Measurements from ENCODE around the gene ANKRD49.

ANKRD49 gene

GRCh38 chr11:94493281-94494125, at the start of gene ANKRD49, which contains the start of gene MRE11:
TSS of gene ANKRD49 (plus strand) at chr11:94493984. CDS start at chr11:94496694, 2,710 bp downstream.
TSS of gene MRE11 (minus strand) at chr11:94493844. CDS start at chr11:94492801, 1,043 bp downstream.
- peak within 1 kb of the TSS; percentile 97 for H3K27ac Mint-ChIP-seq
- peak; percentile 99 for ATAC-seq (replicated peaks)
- H3K4me1 Mint-ChIP-seq: peaks cover 5 to 29% of the 10 kb centered on the region in 2 donors
- DNase-seq: peak; percentile 97
- H3K9me3 Mint-ChIP-seq: no peaks in the 10 kb centered on the region
- peaks cover 20 to 21% of the 10 kb centered on the region in 2 donors for H3K36me3 Mint-ChIP-seq
- no peaks in the 10 kb centered on the region for H3K27me3 Mint-ChIP-seq
- H3K4me3 Mint-ChIP-seq: peak within 1 kb of the TSS; percentile 93 to 94

- Mint-ChIP-seq H3K4me3 (no peak overlapping the region), H3K27ac (no peak overlapping the region)
Measured at GRCh38 chr11:94445641-94446040, 48.1 kb upstream of the ANKRD49 start.

GRCh38 chr11:94447149-94447548, 46.6 kb upstream of the ANKRD49 start:
- Mint-ChIP-seq H3K27ac (no peak overlapping the region), H3K27me3 (no peaks in the 10 kb centered on the region), H3K36me3 (peaks cover 22 to 35% of the 10 kb centered on the region in 2 donors), H3K4me3 (no peak overlapping the region), H3K9me3 (no peaks in the 10 kb centered on the region), H3K4me1 (no peaks in the 10 kb centered on the region)
- DNase-seq (no peak), ATAC-seq (replicated peaks) (no peak)

More at GRCh38 chr11:94445641-94446040, 48.1 kb upstream of the ANKRD49 start:
- no peaks in the 10 kb centered on the region for H3K9me3 Mint-ChIP-seq
- ATAC-seq (replicated peaks): no peak
- H3K36me3 Mint-ChIP-seq: peaks cover 29 to 48% of the 10 kb centered on the region in 2 donors
- no peaks in the 10 kb centered on the region for H3K27me3 Mint-ChIP-seq
- DNase-seq: no peak
- H3K4me1 Mint-ChIP-seq: no peaks in the 10 kb centered on the region

- ATAC-seq (replicated peaks): no peak
- Mint-ChIP-seq H3K27ac (no peak overlapping the region), H3K36me3 (peaks cover 24 to 36% of the 10 kb centered on the region in 2 donors)
Measured at GRCh38 chr11:94449029-94449428, 44.8 kb upstream of the ANKRD49 start.

GRCh38 chr11:94449437-94449836, 44.3 kb upstream of the ANKRD49 start:
- H3K27me3 Mint-ChIP-seq: no peaks in the 10 kb centered on the region
- no peaks in the 10 kb centered on the region for H3K4me1 Mint-ChIP-seq
- H3K36me3 Mint-ChIP-seq: peaks cover 20 to 32% of the 10 kb centered on the region in 2 donors
- no peaks in the 10 kb centered on the region for H3K9me3 Mint-ChIP-seq
- H3K27ac Mint-ChIP-seq: no peak overlapping the region
- ATAC-seq (replicated peaks): no peak
- no peak for DNase-seq
- no peak overlapping the region for H3K4me3 Mint-ChIP-seq

More at GRCh38 chr11:94449029-94449428, 44.8 kb upstream of the ANKRD49 start:
- Mint-ChIP-seq H3K4me3 (no peak overlapping the region), H3K27me3 (no peaks in the 10 kb centered on the region), H3K9me3 (no peaks in the 10 kb centered on the region), H3K4me1 (no peaks in the 10 kb centered on the region)
- DNase-seq: no peak

- Mint-ChIP-seq H3K36me3 (peaks cover 22 to 34% of the 10 kb centered on the region in 2 donors), H3K27me3 (no peaks in the 10 kb centered on the region), H3K9me3 (no peaks in the 10 kb centered on the region), H3K27ac (no peak overlapping the region), H3K4me3 (no peak overlapping the region), H3K4me1 (no peaks in the 10 kb centered on the region)
- DNase-seq: no peak
- no peak for ATAC-seq (replicated peaks)
Measured at GRCh38 chr11:94450048-94450447, 43.7 kb upstream of the ANKRD49 start.

GRCh38 chr11:94452988-94453387, 40.8 kb upstream of the ANKRD49 start:
- peaks cover 0 to 3% of the 10 kb centered on the region in 2 donors for H3K4me1 Mint-ChIP-seq
- no peak overlapping the region for H3K4me3 Mint-ChIP-seq
- no peaks in the 10 kb centered on the region for H3K27me3 Mint-ChIP-seq
- no peaks in the 10 kb centered on the region for H3K9me3 Mint-ChIP-seq
- no peak overlapping the region for H3K27ac Mint-ChIP-seq
- ATAC-seq (replicated peaks) (no peak), DNase-seq (no peak)
- H3K36me3 Mint-ChIP-seq: peaks cover 14 to 37% of the 10 kb centered on the region in 2 donors

GRCh38 chr11:94454301-94454700, 39.5 kb upstream of the ANKRD49 start:
- H3K27me3 Mint-ChIP-seq: no peaks in the 10 kb centered on the region
- H3K27ac Mint-ChIP-seq: no peak overlapping the region
- no peaks in the 10 kb centered on the region for H3K9me3 Mint-ChIP-seq
- ATAC-seq (replicated peaks): no peak
- DNase-seq: no peak
- H3K4me1 Mint-ChIP-seq: peaks cover 0 to 3% of the 10 kb centered on the region in 2 donors
- H3K36me3 Mint-ChIP-seq: peaks cover 15 to 35% of the 10 kb centered on the region in 2 donors
- H3K4me3 Mint-ChIP-seq: no peak overlapping the region

GRCh38 chr11:94455861-94456260, 37.9 kb upstream of the ANKRD49 start:
- ATAC-seq (replicated peaks) (no peak), DNase-seq (no peak)
- Mint-ChIP-seq H3K4me1 (peaks cover 0 to 3% of the 10 kb centered on the region in 2 donors), H3K27me3 (no peaks in the 10 kb centered on the region), H3K27ac (peak overlapping the region; percentile 40), H3K36me3 (peaks cover 20 to 42% of the 10 kb centered on the region in 2 donors), H3K9me3 (no peaks in the 10 kb centered on the region), H3K4me3 (no peak overlapping the region)

- ATAC-seq (replicated peaks): no peak
- no peak for DNase-seq
- Mint-ChIP-seq H3K36me3 (peaks cover 33 to 56% of the 10 kb centered on the region in 2 donors), H3K4me3 (no peak overlapping the region), H3K4me1 (peaks cover 0 to 3% of the 10 kb centered on the region in 2 donors), H3K9me3 (no peaks in the 10 kb centered on the region), H3K27me3 (no peaks in the 10 kb centered on the region), H3K27ac (no peak overlapping the region)
Measured at GRCh38 chr11:94457118-94458029, 36.4 kb upstream of the ANKRD49 start.

- DNase-seq: no peak
- Mint-ChIP-seq H3K27ac (no peak overlapping the region), H3K36me3 (peaks cover 39 to 62% of the 10 kb centered on the region in 2 donors), H3K4me1 (peaks cover 1 to 3% of the 10 kb centered on the region in 2 donors), H3K27me3 (no peaks in the 10 kb centered on the region), H3K9me3 (no peaks in the 10 kb centered on the region), H3K4me3 (no peak overlapping the region)
- no peak for ATAC-seq (replicated peaks)
Measured at GRCh38 chr11:94459576-94459975, 34.2 kb upstream of the ANKRD49 start.

- no peak for DNase-seq
- Mint-ChIP-seq H3K4me1 (peaks cover 11 to 35% of the 10 kb centered on the region in 2 donors), H3K27ac (no peak overlapping the region), H3K36me3 (peaks cover 42 to 55% of the 10 kb centered on the region in 2 donors), H3K4me3 (no peak overlapping the region), H3K27me3 (no peaks in the 10 kb centered on the region), H3K9me3 (no peaks in the 10 kb centered on the region)
- peak; percentile 93 to 95 for ATAC-seq (replicated peaks)
Measured at GRCh38 chr11:94469416-94469815, 24.4 kb upstream of the ANKRD49 start.

GRCh38 chr11:94472916-94473799, 20.6 kb upstream of the ANKRD49 start:
- Mint-ChIP-seq H3K4me3 (peak overlapping the region in 1 of 2 donors; percentile 15), H3K4me1 (peaks cover 16 to 37% of the 10 kb centered on the region in 2 donors), H3K27ac (no peak overlapping the region), H3K36me3 (peaks cover 36 to 50% of the 10 kb centered on the region in 2 donors), H3K27me3 (no peaks in the 10 kb centered on the region), H3K9me3 (no peaks in the 10 kb centered on the region)
- peak; percentile 87 to 91 for ATAC-seq (replicated peaks)
- DNase-seq: no peak

Data from stimulated activated naive B cell treated with anti-CD40 and anti-IgM and Interleukin-4, amounts not matched to agents 10 μg/mL and 1 μg/mL and 100 μg/mL, for 72 hours (primary cell).